ENCODE data around the gene LRRC4C. TPM values are rescaled to one million over a fixed set of nuclear protein-coding genes. Genes with fewer than 3 reads are reported as not detected.
A peak's percentile ranks its signal among the peaks of the same experiment; 100 is the strongest.

Gene LRRC4C
- total RNA-seq, 1 experiment from 2014 or later: not detected

GRCh38 chr11:41201156-41201555, 258.3 kb downstream of the LRRC4C start:
- peak; percentile 4 for DNase-seq
- no peak overlapping the region for H3K4me3 Mint-ChIP-seq (ENCODE audit: low read depth, unreplicated experiment)
- no peak for TF ChIP-seq CTCF (IDR thresholded peaks at IDR 0.05; ENCODE audit: unreplicated experiment)
- intact Hi-C loops (cut with micrococcal nuclease; ENCODE audit: unreplicated experiment): no loop called here
- no peaks in the 10 kb centered on the region for H3K4me1 Mint-ChIP-seq (ENCODE audit: low read depth, unreplicated experiment)
- no TSS peak for BruUV-seq (replicated peaks)
- H3K36me3 Mint-ChIP-seq (ENCODE audit: insufficient read depth, unreplicated experiment): no peaks in the 10 kb centered on the region
- CTCF ChIA-PET: no interaction called here
- H3K9me3 Mint-ChIP-seq (ENCODE audit: low read depth, unreplicated experiment): peaks cover 12% of the 10 kb centered on the region
- no peaks in the 10 kb centered on the region for H3K27me3 Mint-ChIP-seq (ENCODE audit: unreplicated experiment)
- no peak overlapping the region for H3K27ac Mint-ChIP-seq (ENCODE audit: unreplicated experiment)

GRCh38 chr11:41190437-41191082, 268.9 kb downstream of the LRRC4C start:
- Mint-ChIP-seq H3K36me3 (ENCODE audit: insufficient read depth, unreplicated experiment) (no peaks in the 10 kb centered on the region), H3K27me3 (ENCODE audit: unreplicated experiment) (no peaks in the 10 kb centered on the region), H3K4me3 (ENCODE audit: low read depth, unreplicated experiment) (no peak overlapping the region), H3K4me1 (ENCODE audit: low read depth, unreplicated experiment) (no peaks in the 10 kb centered on the region), H3K9me3 (ENCODE audit: low read depth, unreplicated experiment) (peaks cover 7% of the 10 kb centered on the region), H3K27ac (ENCODE audit: unreplicated experiment) (no peak overlapping the region)
- DNase-seq: no peak
- intact Hi-C loops (cut with micrococcal nuclease; ENCODE audit: unreplicated experiment): no loop called here
- BruUV-seq (replicated peaks): no TSS peak
- CTCF ChIA-PET: no interaction called here
- no peak for TF ChIP-seq CTCF (IDR thresholded peaks at IDR 0.05; ENCODE audit: unreplicated experiment)

- TF ChIP-seq CTCF (IDR thresholded peaks at IDR 0.05; ENCODE audit: unreplicated experiment): no peak
- no peak overlapping the region for H3K4me3 Mint-ChIP-seq (ENCODE audit: low read depth, unreplicated experiment)
- CTCF ChIA-PET: no interaction called here
- H3K27ac Mint-ChIP-seq (ENCODE audit: unreplicated experiment): no peak overlapping the region
- peaks cover 10% of the 10 kb centered on the region for H3K9me3 Mint-ChIP-seq (ENCODE audit: low read depth, unreplicated experiment)
- no peaks in the 10 kb centered on the region for H3K36me3 Mint-ChIP-seq (ENCODE audit: insufficient read depth, unreplicated experiment)
- BruUV-seq (replicated peaks): no TSS peak
- no peaks in the 10 kb centered on the region for H3K27me3 Mint-ChIP-seq (ENCODE audit: unreplicated experiment)
- H3K4me1 Mint-ChIP-seq (ENCODE audit: low read depth, unreplicated experiment): no peaks in the 10 kb centered on the region
- no peak for DNase-seq
- intact Hi-C loops (cut with micrococcal nuclease; ENCODE audit: unreplicated experiment): no loop called here
These were observed 269.6 kb downstream of the LRRC4C start for GRCh38 chr11:41189701-41190436.

GRCh38 chr11:41177791-41178190, 281.7 kb downstream of the LRRC4C start:
- intact Hi-C loops (cut with micrococcal nuclease; ENCODE audit: unreplicated experiment): no loop called here
- peaks cover 5% of the 10 kb centered on the region for H3K36me3 Mint-ChIP-seq (ENCODE audit: insufficient read depth, unreplicated experiment)
- no peak overlapping the region for H3K27ac Mint-ChIP-seq (ENCODE audit: unreplicated experiment)
- H3K4me1 Mint-ChIP-seq (ENCODE audit: low read depth, unreplicated experiment): no peaks in the 10 kb centered on the region
- H3K9me3 Mint-ChIP-seq (ENCODE audit: low read depth, unreplicated experiment): peaks cover 22% of the 10 kb centered on the region
- no peaks in the 10 kb centered on the region for H3K27me3 Mint-ChIP-seq (ENCODE audit: unreplicated experiment)
- DNase-seq: no peak
- BruUV-seq (replicated peaks): no TSS peak
- H3K4me3 Mint-ChIP-seq (ENCODE audit: low read depth, unreplicated experiment): no peak overlapping the region
- no peak for TF ChIP-seq CTCF (IDR thresholded peaks at IDR 0.05; ENCODE audit: unreplicated experiment)
- CTCF ChIA-PET: no interaction called here
